ENCODE results near the gene GIPC1.

GRCh38 chr19:14473073-14473977, 22.6 kb downstream of the GIPC1 start:
- TF ChIP-seq CTCF (IDR thresholded peaks at IDR 0.05) = no peak
- no peak for TF ChIP-seq POLR2A (IDR thresholded peaks at IDR 0.05)

All from adrenal gland (tissue), 5 donors.